NCI-H187 treated with DMSO at 0.1 percent for 48 hours (cell line): ENCODE measurements around the gene XRN2.
"Not testable (repeated sequence)": the region's sequence is repeated elsewhere in the genome, so short reads cannot be mapped to it uniquely, and the experiment has no call there.

ENCODE experiments used
- DNase-seq: peaks from one replicate; lab custom pipeline; 2025; lab: John Stamatoyannopoulos, UW

The XRN2 gene

DNA sequence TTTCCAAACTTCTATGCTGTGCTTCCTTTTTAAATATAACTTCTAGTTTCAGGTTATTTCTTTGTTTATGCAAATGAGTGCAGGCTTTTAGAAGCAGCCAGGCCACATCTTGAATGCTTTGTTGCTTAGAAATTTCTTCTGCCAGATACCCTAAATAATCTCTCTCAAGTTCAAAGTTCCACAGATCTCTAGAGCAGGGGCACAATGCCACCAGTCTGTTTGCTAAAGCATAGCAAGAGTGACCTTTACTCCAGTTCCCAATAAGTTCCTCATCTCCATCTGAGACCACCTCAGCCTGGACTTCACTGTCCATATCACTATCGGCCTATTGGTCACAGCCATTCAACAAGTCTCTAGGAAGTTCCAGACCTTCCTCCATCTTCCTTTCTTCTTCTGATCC is 120.6 kb downstream of the XRN2 start:
- DNase-seq = not testable (repeated sequence)

GRCh38 chr20:21424846-21425245 is 121.7 kb downstream of the XRN2 start:
- no peak for DNase-seq

- DNase-seq = no peak
Observed at GRCh38 chr20:21430020-21430419, 126.9 kb downstream of the XRN2 start.

- no peak for DNase-seq
Observed at GRCh38 chr20:21432911-21433310, 129.8 kb downstream of the XRN2 start.

GRCh38 chr20:21433329-21433890 is 130.3 kb downstream of the XRN2 start:
- DNase-seq = no peak

DNA sequence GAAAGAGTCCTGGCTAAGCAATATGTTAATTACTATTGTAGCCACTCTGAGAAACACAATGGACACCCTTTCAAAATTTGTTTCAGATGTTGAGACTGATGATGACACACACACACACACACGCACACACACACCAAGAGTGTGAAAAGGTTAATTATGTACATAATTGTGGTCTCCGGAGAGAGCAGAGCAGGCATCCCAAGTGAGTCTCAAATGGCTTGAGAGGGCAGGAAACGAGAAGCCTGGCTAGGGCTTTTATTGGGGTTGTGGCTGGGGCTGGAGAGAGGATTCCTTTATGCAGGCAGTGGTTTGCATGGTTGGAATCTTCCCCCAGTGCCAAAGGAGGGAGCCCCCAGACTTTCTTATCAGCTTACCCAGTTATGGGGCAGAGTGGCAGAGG is 132.4 kb downstream of the XRN2 start:
- no peak for DNase-seq

- DNase-seq = no peak
Observed at GRCh38 chr20:21436205-21436604, 133.1 kb downstream of the XRN2 start.

- no peak for DNase-seq
Observed at GRCh38 chr20:21437248-21437647, 134.1 kb downstream of the XRN2 start.

- no peak for DNase-seq
Observed at GRCh38 chr20:21437816-21438215, 134.7 kb downstream of the XRN2 start.
